Measurements from ENCODE around the gene ZBTB7C.
A peak's percentile ranks its signal among the peaks of the same experiment; 100 is the strongest.

The ZBTB7C gene

GRCh38 chr18:48159816-48160215 is 249.4 kb downstream of the ZBTB7C start:
- DNase-seq = no peak

GRCh38 chr18:48158721-48159120 is 250.5 kb downstream of the ZBTB7C start:
- DNase-seq = no peak

GRCh38 chr18:48157956-48158355 is 251.2 kb downstream of the ZBTB7C start:
- DNase-seq = no peak

GRCh38 chr18:48155856-48156255 is 253.3 kb downstream of the ZBTB7C start:
- no peak for DNase-seq

- DNase-seq = no peak
Observed at GRCh38 chr18:48154828-48155227, 254.4 kb downstream of the ZBTB7C start.

GRCh38 chr18:48153613-48154481 is 255.3 kb downstream of the ZBTB7C start:
- peak; percentile 44 for DNase-seq

- no peak for DNase-seq
Observed at GRCh38 chr18:48152549-48152948, 256.6 kb downstream of the ZBTB7C start.

- DNase-seq = no peak
Observed at GRCh38 chr18:48151421-48152065, 257.6 kb downstream of the ZBTB7C start.

- DNase-seq = no peak
Observed at GRCh38 chr18:48149020-48149685, 260.0 kb downstream of the ZBTB7C start.

GRCh38 chr18:48142994-48143393 is 266.2 kb downstream of the ZBTB7C start:
- no peak for DNase-seq

GRCh38 chr18:48142353-48142752 is 266.8 kb downstream of the ZBTB7C start:
- no peak for DNase-seq

GRCh38 chr18:48140731-48141130 is 268.5 kb downstream of the ZBTB7C start:
- no peak for DNase-seq

GRCh38 chr18:48139431-48140347 is 269.5 kb downstream of the ZBTB7C start:
- DNase-seq = no peak

GRCh38 chr18:48138660-48139430 is 270.3 kb downstream of the ZBTB7C start:
- DNase-seq = no peak

GRCh38 chr18:48138210-48138609 is 271.0 kb downstream of the ZBTB7C start:
- no peak for DNase-seq

GRCh38 chr18:48137374-48138081 is 271.7 kb downstream of the ZBTB7C start:
- DNase-seq = no peak

GRCh38 chr18:48136827-48137373 is 272.3 kb downstream of the ZBTB7C start:
- DNase-seq = no peak

GRCh38 chr18:48136051-48136826 is 272.9 kb downstream of the ZBTB7C start:
- DNase-seq = no peak

GRCh38 chr18:48135436-48135966 is 273.7 kb downstream of the ZBTB7C start:
- DNase-seq = no peak

- no peak for DNase-seq
Observed at GRCh38 chr18:48134609-48135008, 274.6 kb downstream of the ZBTB7C start.
